HCT116 (cell line): ENCODE measurements around the gene ENPP3. TPM values are rescaled to one million over a fixed set of nuclear protein-coding genes. Genes with fewer than 3 reads are reported as not detected.

Source experiments
- ATAC-seq: fragments of 200-7000 bp; cut with Tn5 transposase; 2 replicates; pipeline ENCODE4 v1.9.1; 2020; ENCODE audit warnings: mild to moderate bottlenecking, moderate library complexity
- BruUV-seq: library from RNA; stranded (reverse); fragments of 400-500 nt; replicated peaks from 2 replicates; lab custom pipeline; 2021; lab: Mats Ljungman, UMichigan
- CTCF ChIA-PET: fragments of 300-600 bp; sonication (Branson Sonifier 250); formaldehyde crosslinking; loops from one replicate; lab custom pipeline; 2021; ENCODE audit warnings: antibody characterized with exemption; lab: Charles Lee
- POLR2A ChIA-PET: fragments of 300-600, 350-600 bp; sonication (Branson Sonifier 250); formaldehyde crosslinking; loops from one replicate; lab custom pipeline; 2021; ENCODE audit warnings: antibody characterized with exemption; lab: Charles Lee
- RAD21 ChIA-PET, 2 experiments: fragments of 300-600 bp; sonication (Branson Sonifier 250); formaldehyde crosslinking; loops; one replicate each; lab custom pipeline; 2023; ENCODE audit warnings: low total read pairs in 2 of 2; ENCODE audit not compliant: uncharacterized antibody in 2 of 2, unreplicated experiment in 2 of 2, low non-redundant PET in 1 of 2; lab: Charles Lee
- DNase-seq: peaks from one replicate; pipeline ENCODE4 v3.0.0-alpha.2; 2010; ENCODE audit warnings: low read depth, low spot score
- H2AFZ ChIP-seq: fragments of 200-600 bp; shearing (Covaris generic), sonication (generic); 2 replicates; pipeline ENCODE4 v1.6.1; 2017; ENCODE audit warnings: low read depth, mixed run types, mixed read lengths, antibody characterized with exemption, low read length; ENCODE audit not compliant: poor library complexity, severe bottlenecking
- H3K27ac ChIP-seq: 2 replicates; pipeline ENCODE4 v1.5.1; 2012; ENCODE audit warnings: low read depth, low read length
- H3K27me3 ChIP-seq: fragments of 200-600 bp; sonication (generic); 2 replicates; pipeline ENCODE4 v1.6.1; 2016; ENCODE audit warnings: mixed run types, low read length, mixed read lengths; ENCODE audit not compliant: insufficient read depth
- H3K36me3 ChIP-seq, 2 experiments: fragments of 200-500 bp in 1 of 2; fragments of 200-600 bp in 1 of 2; sonication (Bioruptor generic) in 1 of 2; sonication (generic) in 1 of 2; 2 replicates each; pipeline versions ENCODE4 v1.5.1 to v1.6.1; 2014 to 2016; ENCODE audit warnings: low read length in 2 of 2, inconsistent platforms in 1 of 2, mixed read lengths in 1 of 2, mixed run types in 1 of 2; ENCODE audit not compliant: insufficient read depth in 2 of 2, control insufficient read depth in 1 of 2
- H3K4me1 ChIP-seq, 2 experiments: fragments of 200-600 bp in 1 of 2; sonication (generic) in 1 of 2; 2 replicates each; pipeline versions ENCODE4 v1.5.1 to v1.6.1; 2012 to 2017; ENCODE audit warnings: low read length in 2 of 2, inconsistent platforms in 1 of 2, mild to moderate bottlenecking in 1 of 2, mixed read lengths in 1 of 2, mixed run types in 1 of 2, moderate library complexity in 1 of 2; ENCODE audit not compliant: insufficient read depth in 2 of 2, control insufficient read depth in 1 of 2
- H3K4me2 ChIP-seq: fragments of 200-600 bp; sonication (generic); 2 replicates; pipeline ENCODE4 v1.6.1; 2017; ENCODE audit warnings: mixed run types, low read length, mixed read lengths
- H3K4me3 ChIP-seq, 2 experiments: fragments of 200-600 bp in 1 of 2; sonication (generic) in 1 of 2; replicated peaks in 1 of 2; 2 replicates each; pipeline ENCODE4 v1.5.1; 2011 to 2016; ENCODE audit warnings: low read length in 2 of 2, control low read depth in 1 of 2, low read depth in 1 of 2, mild to moderate bottlenecking in 1 of 2, mixed read lengths in 1 of 2, mixed run types in 1 of 2
- H3K79me2 ChIP-seq: fragments of 200-600 bp; sonication (generic); 2 replicates; pipeline ENCODE4 v1.6.1; 2017; ENCODE audit warnings: mild to moderate bottlenecking, mixed run types, low read length, moderate library complexity, mixed read lengths; ENCODE audit not compliant: insufficient read depth
- H3K9ac ChIP-seq: fragments of 200-600 bp; sonication (generic); 2 replicates; pipeline ENCODE4 v1.6.1; 2016; ENCODE audit warnings: low read length, mixed read lengths
- H3K9me2 ChIP-seq: fragments of 200-600 bp; sonication (generic), shearing (Covaris generic); 2 replicates; pipeline ENCODE4 v1.6.1; 2017; ENCODE audit warnings: mixed run types, mild to moderate bottlenecking, moderate library complexity; ENCODE audit not compliant: insufficient read depth
- H3K9me3 ChIP-seq, 2 experiments: fragments of 200-500 bp in 1 of 2; fragments of 200-600 bp in 1 of 2; sonication (Bioruptor generic) in 1 of 2; sonication (generic) in 1 of 2; 2 replicates each; pipeline ENCODE4 v1.6.1; 2014 to 2017; ENCODE audit warnings: low read length in 2 of 2, mixed read lengths in 2 of 2, inconsistent platforms in 1 of 2, low read depth in 1 of 2, mild to moderate bottlenecking in 1 of 2, mixed run types in 1 of 2, moderate library complexity in 1 of 2; ENCODE audit not compliant: control insufficient read depth in 1 of 2, insufficient read depth in 1 of 2
- H4K20me1 ChIP-seq: fragments of 200-600 bp; sonication (generic), shearing (Covaris generic); 2 replicates; pipeline ENCODE4 v1.6.1; 2017; ENCODE audit warnings: mixed run types, mild to moderate bottlenecking, moderate library complexity; ENCODE audit not compliant: insufficient read depth
- RAD21 ChIP-seq: IDR thresholded peaks from 2 replicates; pipeline ENCODE4 v1.6.1; 2012; ENCODE audit warnings: low read depth, mild to moderate bottlenecking
- SIN3A ChIP-seq: IDR thresholded peaks from 2 replicates; pipeline ENCODE4 v1.6.1; 2012; ENCODE audit warnings: low read depth
- SRF ChIP-seq: IDR thresholded peaks from 2 replicates; pipeline ENCODE4 v1.6.1; 2012; ENCODE audit warnings: low read depth
- ZBTB33 ChIP-seq: IDR thresholded peaks from 2 replicates; pipeline ENCODE4 v1.6.1; 2011; ENCODE audit warnings: mild to moderate bottlenecking, low read length, moderate library complexity; ENCODE audit not compliant: insufficient replicate concordance; ENCODE audit errors: extremely low read depth
- ZFX ChIP-seq: fragments of 450-650 bp; IDR thresholded peaks from 2 replicates; pipeline ENCODE4 v1.6.1; 2017
- intact Hi-C: fragments of 100-400 bp; cut with micrococcal nuclease; formaldehyde crosslinking; loops from 2 replicates; pipeline ENCODE4 v1.10.0; 2022
- total RNA-seq: library from RNA; stranded (reverse); gene quantifications from one replicate; pipeline ENCODE4 v1.2.1, GENCODE V29; 2021; ENCODE audit not compliant: unreplicated experiment
- TF ChIP-seq, protein P1 (sequence below), 3 experiments: fragments of 200-600 bp in 1 of 3; sonication (generic) in 1 of 3; IDR thresholded peaks in 2 of 3; conservative IDR thresholded peaks in 1 of 3; 2 replicates each; pipeline ENCODE4 v1.5.1; 2012 to 2017; ENCODE audit warnings: low read depth in 2 of 3, low read length in 2 of 3, antibody characterized with exemption in 1 of 3, borderline replicate concordance in 1 of 3, control low read depth in 1 of 3, mild to moderate bottlenecking in 1 of 3, mixed read lengths in 1 of 3, mixed run types in 1 of 3, moderate library complexity in 1 of 3; ENCODE audit not compliant: insufficient read depth in 1 of 3

ENPP3 gene
- total RNA-seq, 1 experiment from 2014 or later = 0.15 TPM

GRCh38 chr6:131642987-131643611, 6.0 kb downstream of the ENPP3 start (continued):
- TF ChIP-seq ZBTB33 (no peak), RAD21 (no peak)

DNA sequence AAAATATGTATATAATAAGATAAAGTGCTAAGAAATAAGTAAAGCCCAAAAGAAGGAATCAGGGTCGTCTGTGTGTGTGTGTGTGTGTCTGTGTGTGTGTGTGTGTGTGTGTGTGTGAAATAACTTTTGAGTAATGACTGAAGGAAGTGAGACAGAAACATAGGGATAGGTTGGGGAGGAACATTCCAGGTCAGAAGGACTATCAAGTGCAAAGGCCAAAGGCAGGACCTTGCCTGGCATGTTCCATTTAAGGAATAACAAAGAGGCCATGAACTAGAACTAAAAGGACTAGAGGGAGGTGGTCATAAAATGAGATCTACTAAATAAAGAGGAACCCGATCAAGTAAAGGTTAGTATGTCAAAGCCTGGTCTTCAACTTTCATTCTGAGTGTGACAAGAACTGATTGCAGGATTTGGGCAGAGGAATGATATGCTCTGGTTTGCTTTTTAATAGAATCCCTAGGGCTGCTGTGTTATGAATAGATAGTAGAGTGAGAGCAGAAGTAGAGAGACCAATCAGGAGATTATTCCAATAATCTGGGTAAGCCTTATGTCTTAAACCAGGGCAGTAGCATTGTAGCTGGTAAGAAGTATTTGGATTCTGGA, 6.9 kb downstream of the ENPP3 start:
- Histone ChIP-seq H3K9ac (no peak overlapping the region), H4K20me1 (no peaks in the 10 kb centered on the region), H3K79me2 (no peaks in the 10 kb centered on the region), H2AFZ (no peak overlapping the region), H3K27ac (no peak overlapping the region), H3K4me3 (no peak overlapping the region), H3K4me1 (peaks cover 0 to 11% of the 10 kb centered on the region in 2 experiments; a peak in 2 of 4 replicates), H3K9me2 (no peaks in the 10 kb centered on the region), H3K36me3 (no peaks in the 10 kb centered on the region), H3K27me3 (no peaks in the 10 kb centered on the region), H3K4me2 (no peak overlapping the region), H3K9me3 (no peaks in the 10 kb centered on the region)
- ChIA-PET POLR2A (no interaction called here), CTCF (no interaction called here), RAD21 (no interaction called here)
- DNase-seq (no peak), ATAC-seq (no peak)
- TF ChIP-seq, protein P1, sequence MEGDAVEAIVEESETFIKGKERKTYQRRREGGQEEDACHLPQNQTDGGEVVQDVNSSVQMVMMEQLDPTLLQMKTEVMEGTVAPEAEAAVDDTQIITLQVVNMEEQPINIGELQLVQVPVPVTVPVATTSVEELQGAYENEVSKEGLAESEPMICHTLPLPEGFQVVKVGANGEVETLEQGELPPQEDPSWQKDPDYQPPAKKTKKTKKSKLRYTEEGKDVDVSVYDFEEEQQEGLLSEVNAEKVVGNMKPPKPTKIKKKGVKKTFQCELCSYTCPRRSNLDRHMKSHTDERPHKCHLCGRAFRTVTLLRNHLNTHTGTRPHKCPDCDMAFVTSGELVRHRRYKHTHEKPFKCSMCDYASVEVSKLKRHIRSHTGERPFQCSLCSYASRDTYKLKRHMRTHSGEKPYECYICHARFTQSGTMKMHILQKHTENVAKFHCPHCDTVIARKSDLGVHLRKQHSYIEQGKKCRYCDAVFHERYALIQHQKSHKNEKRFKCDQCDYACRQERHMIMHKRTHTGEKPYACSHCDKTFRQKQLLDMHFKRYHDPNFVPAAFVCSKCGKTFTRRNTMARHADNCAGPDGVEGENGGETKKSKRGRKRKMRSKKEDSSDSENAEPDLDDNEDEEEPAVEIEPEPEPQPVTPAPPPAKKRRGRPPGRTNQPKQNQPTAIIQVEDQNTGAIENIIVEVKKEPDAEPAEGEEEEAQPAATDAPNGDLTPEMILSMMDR (IDR thresholded peaks at IDR 0.05 in 2 of 3, conservative IDR thresholded peaks at IDR 0.05 in 1 of 3; ENCODE audit: borderline replicate concordance in 1 of 3, insufficient read depth in 1 of 3, low read depth in 2 of 3, low read length in 2 of 3) = no peak
- no peak for TF ChIP-seq SIN3A
- TF ChIP-seq SRF = no peak
- TF ChIP-seq ZFX = no peak
- BruUV-seq = no TSS peak
- intact Hi-C loops = no loop called here
